Testis (tissue), 3 donors: ENCODE data around the gene AMACR. TPM values are rescaled to one million over a fixed set of nuclear protein-coding genes. Genes with fewer than 3 reads are reported as not detected.
"Not testable (repeated sequence)": the region's sequence is repeated elsewhere in the genome, so short reads cannot be mapped to it uniquely, and the experiment has no call there.

Source experiments
- DNase-seq: peaks from one replicate; pipeline ENCODE4 v3.0.0-alpha.2; 2019
- H3K27ac ChIP-seq, 2 donors: fragments of 200-600 bp; sonication (generic); one replicate each; pipeline ENCODE4 v1.5.1; 2019
- H3K27me3 ChIP-seq: fragments of 200-600 bp; sonication (generic); one replicate; pipeline ENCODE4 v1.5.1; 2019
- H3K36me3 ChIP-seq: fragments of 200-600 bp; sonication (generic); one replicate; pipeline ENCODE4 v1.5.1; 2017; ENCODE audit warnings: low read depth; ENCODE audit errors: missing control alignments
- H3K4me1 ChIP-seq: fragments of 200-600 bp; sonication (generic); one replicate; pipeline ENCODE4 v1.5.1; 2019
- H3K4me3 ChIP-seq, 2 donors: fragments of 200-600 bp; sonication (generic); one replicate each; pipeline ENCODE4 v1.5.1; 2017 to 2019
- H3K9me3 ChIP-seq: fragments of 200-600 bp; sonication (generic); one replicate; pipeline ENCODE4 v1.5.1; 2017
- CTCF ChIP-seq, 3 experiments: fragments of 450-650 bp in 2 of 3; fragments of 200-600 bp in 1 of 3; sonication (generic) in 1 of 3; IDR thresholded peaks; one replicate each; pipeline ENCODE4 v1.5.1; 2016 to 2019; ENCODE audit warnings: antibody characterized with exemption in 3 of 3, mild to moderate bottlenecking in 2 of 3, moderate library complexity in 1 of 3
- POLR2A ChIP-seq: fragments of 450-650 bp; IDR thresholded peaks from one replicate; pipeline ENCODE4 v1.6.1; 2017; ENCODE audit warnings: antibody characterized with exemption, mild to moderate bottlenecking, moderate library complexity
- WGBS, 2 donors: methylation state at CpG; one replicate each; pipeline ENCODE4 v1.1.5; 2018; 5-methylcytosine and 5-hydroxymethylcytosine counted together
- intact Hi-C: fragments of 100-400 bp; cut with DNase I; formaldehyde crosslinking; loops from one replicate; pipeline ENCODE4 v1.15.1; 2023; ENCODE audit warnings: low total_unique reads
- polyA plus RNA-seq: library from polyadenylated mRNA; stranded (reverse); fragments of 350-450 nt; fragmentation: Illumina TruSeq; extraction: RNeasy Lipid Tissue Mini Kit (QIAGEN cat#74804); gene quantifications from one replicate; pipeline ENCODE4 v1.2.3, GENCODE V29; 2014; ENCODE audit warnings: low read depth, low replicate concordance; ENCODE audit not compliant: insufficient read depth
- total RNA-seq, 2 donors: library from RNA; depleted of rRNA; stranded (reverse); fragments of >200 nt; gene quantifications; one replicate each; pipeline ENCODE4 v1.2.3, GENCODE V29; 2016

The AMACR gene
- total and polyA plus RNA-seq, 3 donors from 2014 or later = 6.9 to 12.6 (median 12.1) TPM

- H3K27ac ChIP-seq = no peak overlapping the region
- 85 to 91% methylated on average over 4 of the region's 4 CpGs for WGBS, 2 donors
- intact Hi-C loops = no loop called here
- TF ChIP-seq CTCF (IDR thresholded peaks at IDR 0.05) (no peak), POLR2A (no peak)
- no peaks in the 10 kb centered on the region for H3K36me3 ChIP-seq
- H3K4me1 ChIP-seq = no peaks in the 10 kb centered on the region
- no peaks in the 10 kb centered on the region for H3K9me3 ChIP-seq
- DNase-seq = no peak
- no peaks in the 10 kb centered on the region for H3K27me3 ChIP-seq
- H3K4me3 ChIP-seq = no peak overlapping the region
These were observed 3.7 kb upstream of the AMACR start for GRCh38 chr5:34011536-34011935.

- DNase-seq, intact Hi-C loops, H3K36me3 ChIP-seq, H3K9me3 ChIP-seq, H3K27ac ChIP-seq, H3K4me1 ChIP-seq, H3K4me3 ChIP-seq, H3K27me3 ChIP-seq: not testable (repeated sequence)
- 94 to 98% methylated on average over 2 of the region's 2 CpGs for WGBS, 2 donors
These were observed 2.3 kb upstream of the AMACR start for GRCh38 chr5:34010146-34010545.

GRCh38 chr5:34009610-34010009 lies 1.8 kb upstream of the AMACR start:
- TF ChIP-seq CTCF (IDR thresholded peaks at IDR 0.05) = no peak
- no peak for TF ChIP-seq POLR2A
- Histone ChIP-seq H3K4me3 (no peak overlapping the region), H3K9me3 (no peaks in the 10 kb centered on the region), H3K36me3 (no peaks in the 10 kb centered on the region), H3K27me3 (no peaks in the 10 kb centered on the region), H3K27ac (no peak overlapping the region), H3K4me1 (no peaks in the 10 kb centered on the region)
- no peak for DNase-seq
- 81 to 97% methylated on average over 1 of the region's 1 CpG for WGBS, 2 donors
- intact Hi-C loops = no loop called here

GRCh38 chr5:34008802-34009201 lies 952 bp upstream of the AMACR start:
- no peaks in the 10 kb centered on the region for H3K9me3 ChIP-seq
- H3K36me3 ChIP-seq = no peaks in the 10 kb centered on the region
- H3K4me3 ChIP-seq = peak overlapping the region; percentile 66 to 81
- intact Hi-C loops = no loop called here
- H3K4me1 ChIP-seq = no peaks in the 10 kb centered on the region
- 0 to 8% methylated on average over 1 of the region's 1 CpG for WGBS, 2 donors
- no peak for DNase-seq
- no peaks in the 10 kb centered on the region for H3K27me3 ChIP-seq
- no peak for TF ChIP-seq POLR2A
- no peak for TF ChIP-seq CTCF (IDR thresholded peaks at IDR 0.05)
- H3K27ac ChIP-seq = peak overlapping the region; percentile 67 to 90

- intact Hi-C loops = no loop called here
These were observed 639 bp downstream of the AMACR start for GRCh38 chr5:34007201-34007620.

More at GRCh38 chr5:34007201-34007620, 639 bp downstream of the AMACR start:
- Histone ChIP-seq H3K4me3 (peak overlapping the region; percentile 66 to 81), H3K9me3 (no peaks in the 10 kb centered on the region), H3K36me3 (no peaks in the 10 kb centered on the region), H3K27me3 (no peaks in the 10 kb centered on the region), H3K27ac (peak overlapping the region; percentile 67 to 90), H3K4me1 (no peaks in the 10 kb centered on the region)
- 2 to 3% methylated on average over 11 of the region's 11 CpGs for WGBS, 2 donors
- DNase-seq = peak; percentile 27
- no peak for TF ChIP-seq CTCF (IDR thresholded peaks at IDR 0.05)
- TF ChIP-seq POLR2A = no peak
